Measurements from ENCODE around the gene CDC42BPB.
A peak's percentile ranks its signal among the peaks of the same experiment; 100 is the strongest.

CDC42BPB gene

GRCh38 chr14:102949062-102949800 is 108.1 kb downstream of the CDC42BPB start:
- DNase-seq (ENCODE audit: low read depth): peak; percentile 82
- H3K4me3 ChIP-seq (ENCODE audit: low read depth, low read length): no peak overlapping the region
- TF ChIP-seq MYC (IDR thresholded peaks at IDR 0.05; ENCODE audit: low read depth, low read length) (peak; percentile 66; the same call in 1 of the 2 replicates), MAX (IDR thresholded peaks at IDR 0.05; ENCODE audit: low read depth, low read length) (peak; percentile 75), POLR2A (IDR thresholded peaks at IDR 0.05; ENCODE audit: extremely low read depth, insufficient read length) (no peak), CTCF (IDR thresholded peaks at IDR 0.05; ENCODE audit: low read depth, low read length) (no peak)

- H3K4me3 ChIP-seq (ENCODE audit: low read depth, low read length): no peak overlapping the region
- TF ChIP-seq MYC (IDR thresholded peaks at IDR 0.05; ENCODE audit: low read depth, low read length) (no peak), CTCF (IDR thresholded peaks at IDR 0.05; ENCODE audit: low read depth, low read length) (no peak), POLR2A (IDR thresholded peaks at IDR 0.05; ENCODE audit: extremely low read depth, insufficient read length) (no peak), MAX (IDR thresholded peaks at IDR 0.05; ENCODE audit: low read depth, low read length) (no peak)
- no peak for DNase-seq (ENCODE audit: low read depth)
Measured at GRCh38 chr14:102948698-102949061, 108.7 kb downstream of the CDC42BPB start.

GRCh38 chr14:102947321-102948103 is 109.8 kb downstream of the CDC42BPB start:
- DNase-seq (ENCODE audit: low read depth): no peak
- TF ChIP-seq CTCF (IDR thresholded peaks at IDR 0.05; ENCODE audit: low read depth, low read length): no peak
- no peak for TF ChIP-seq MAX (IDR thresholded peaks at IDR 0.05; ENCODE audit: low read depth, low read length)
- no peak for TF ChIP-seq POLR2A (IDR thresholded peaks at IDR 0.05; ENCODE audit: extremely low read depth, insufficient read length)
- no peak for TF ChIP-seq MYC (IDR thresholded peaks at IDR 0.05; ENCODE audit: low read depth, low read length)
- H3K4me3 ChIP-seq (ENCODE audit: low read depth, low read length): no peak overlapping the region

- DNase-seq (ENCODE audit: low read depth): no peak
- TF ChIP-seq MYC (IDR thresholded peaks at IDR 0.05; ENCODE audit: low read depth, low read length) (no peak), CTCF (IDR thresholded peaks at IDR 0.05; ENCODE audit: low read depth, low read length) (no peak), MAX (IDR thresholded peaks at IDR 0.05; ENCODE audit: low read depth, low read length) (no peak), POLR2A (IDR thresholded peaks at IDR 0.05; ENCODE audit: extremely low read depth, insufficient read length) (no peak)
- H3K4me3 ChIP-seq (ENCODE audit: low read depth, low read length): no peak overlapping the region
Measured at GRCh38 chr14:102945346-102946130, 111.8 kb downstream of the CDC42BPB start.

GRCh38 chr14:102944448-102945330 is 112.7 kb downstream of the CDC42BPB start:
- TF ChIP-seq POLR2A (IDR thresholded peaks at IDR 0.05; ENCODE audit: extremely low read depth, insufficient read length): no peak
- TF ChIP-seq MAX (IDR thresholded peaks at IDR 0.05; ENCODE audit: low read depth, low read length): no peak
- TF ChIP-seq MYC (IDR thresholded peaks at IDR 0.05; ENCODE audit: low read depth, low read length): no peak
- no peak for TF ChIP-seq CTCF (IDR thresholded peaks at IDR 0.05; ENCODE audit: low read depth, low read length)
- DNase-seq (ENCODE audit: low read depth): no peak
- H3K4me3 ChIP-seq (ENCODE audit: low read depth, low read length): no peak overlapping the region
